T-helper 1 cell treated with Interleukin-12 subunit alpha and Interleukin-12 subunit beta and Interleukin-4 antibody, amounts not matched to agents 30 ng/mL and 1 ng/mL, for 36 hours (primary cell): Measurements from ENCODE around the gene METTL16. TPM values are rescaled to one million over a fixed set of nuclear protein-coding genes. Genes with fewer than 3 reads are reported as not detected.

ENCODE experiments used
- intact Hi-C: fragments of 100-400 bp; cut with micrococcal nuclease; formaldehyde crosslinking; loops from one replicate; pipeline ENCODE4 v1.15.1; 2024
- total RNA-seq: library from RNA; stranded (reverse); gene quantifications from 2 replicates; pipeline ENCODE4 v1.2.3, GENCODE V29; 2022

The METTL16 gene
- total RNA-seq, 1 donor from 2014 or later = 36.7 TPM

DNA sequence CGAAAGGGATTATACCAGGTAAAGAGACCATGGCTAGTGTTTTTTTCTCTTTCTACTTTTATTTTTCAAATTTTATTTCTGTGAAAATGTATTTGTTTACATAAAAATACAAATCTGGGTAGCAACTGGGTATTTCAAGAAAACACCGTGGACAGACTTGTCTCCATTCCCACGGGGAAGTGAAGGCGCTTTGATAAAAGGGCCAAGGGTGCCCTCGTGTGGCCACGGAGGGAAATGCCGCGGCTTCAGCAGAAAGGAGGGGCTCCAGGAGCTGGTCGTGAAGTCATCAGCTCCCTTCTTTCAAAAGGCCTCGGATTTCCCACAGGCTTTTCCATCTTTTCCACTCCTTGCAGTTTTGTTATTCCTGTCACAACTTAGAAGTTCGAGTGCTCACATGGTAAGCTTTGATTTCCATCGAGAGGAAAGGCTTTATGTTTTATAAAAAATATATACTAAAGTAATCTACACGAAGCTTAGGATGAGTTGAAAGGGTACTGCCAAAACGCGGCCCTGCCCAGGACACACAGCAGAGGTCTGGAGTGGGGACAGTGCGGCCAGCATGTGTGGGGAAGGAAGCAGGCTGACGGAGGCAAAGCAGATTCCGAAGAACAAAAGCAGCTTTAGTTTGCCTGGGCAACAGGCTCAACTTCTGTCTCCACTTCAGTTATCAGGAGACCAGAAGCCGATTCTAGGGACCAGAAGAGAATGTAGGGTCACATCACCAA is 95.5 kb downstream of the METTL16 start:
- intact Hi-C loops = loop anchor here (1.0 kb wide), 4 partner anchors 15 to 362 kb away; partner anchors contain the start of genes MNT and TSR1

GRCh38 chr17:2415081-2415480 is 96.6 kb downstream of the METTL16 start:
- intact Hi-C loops = no loop called here

DNA sequence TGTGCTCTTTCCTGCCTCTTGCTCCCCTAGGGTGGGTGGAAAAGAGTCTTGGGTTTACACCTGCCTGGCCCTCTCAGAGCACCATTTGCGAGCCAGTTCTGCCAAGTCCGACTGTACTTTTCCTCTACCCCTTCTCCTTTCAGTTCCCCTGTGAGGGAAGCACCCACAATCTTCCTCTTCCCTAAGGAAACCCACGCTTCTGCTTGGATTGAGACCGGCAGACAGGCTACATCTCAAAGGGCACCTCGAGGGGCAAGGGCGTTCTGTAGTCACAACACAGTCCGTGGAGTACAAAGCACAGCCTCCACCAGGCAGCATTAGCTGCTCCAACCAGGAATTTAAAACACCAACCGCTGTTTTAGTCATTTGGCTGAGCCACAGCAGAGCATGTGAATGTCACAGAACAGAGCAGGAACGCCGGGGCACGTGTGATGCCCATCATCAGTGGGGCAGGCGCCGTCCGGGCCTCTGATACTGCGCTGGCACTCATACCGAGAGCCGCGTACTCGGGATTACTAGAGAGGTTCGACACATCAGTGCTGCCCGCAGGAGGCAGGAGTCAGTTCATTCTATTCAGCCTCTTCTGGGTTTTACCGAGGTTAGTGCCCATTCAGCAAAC is 97.1 kb downstream of the METTL16 start:
- intact Hi-C loops = no loop called here

DNA sequence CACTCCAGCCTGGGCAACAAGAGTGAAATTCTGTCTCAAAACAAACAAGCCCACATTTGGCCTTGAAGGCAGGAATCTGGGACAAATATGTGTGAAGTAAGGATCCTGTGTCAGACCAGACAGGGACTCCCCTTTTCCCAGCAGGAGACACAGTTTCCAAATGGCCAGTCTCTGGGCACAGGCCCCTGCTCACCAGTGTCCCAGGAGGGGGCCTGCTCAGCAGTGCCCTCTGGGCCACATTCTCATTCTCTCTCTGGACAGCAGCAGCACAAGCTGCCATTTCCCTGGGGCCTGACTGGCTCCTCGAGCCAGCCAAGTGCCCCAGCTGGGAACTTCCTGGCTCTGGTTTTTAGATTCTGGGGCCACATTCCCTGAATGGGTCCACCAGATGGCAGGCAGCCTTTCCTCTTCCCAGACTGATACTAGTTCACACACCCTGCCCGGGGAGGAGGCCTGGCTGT is 99.1 kb downstream of the METTL16 start:
- intact Hi-C loops = no loop called here

- intact Hi-C loops = no loop called here
These were observed 100.7 kb downstream of the METTL16 start for GRCh38 chr17:2410951-2411350.

- intact Hi-C loops = loop anchor here (1.0 kb wide), 1 partner anchor 16 kb away; no protein-coding TSS in a partner anchor
These were observed 104.5 kb downstream of the METTL16 start for GRCh38 chr17:2406903-2407790.

- intact Hi-C loops = no loop called here
These were observed 105.3 kb downstream of the METTL16 start for GRCh38 chr17:2406271-2406902.

- intact Hi-C loops = no loop called here
These were observed 106.3 kb downstream of the METTL16 start for GRCh38 chr17:2405247-2405926.

DNA sequence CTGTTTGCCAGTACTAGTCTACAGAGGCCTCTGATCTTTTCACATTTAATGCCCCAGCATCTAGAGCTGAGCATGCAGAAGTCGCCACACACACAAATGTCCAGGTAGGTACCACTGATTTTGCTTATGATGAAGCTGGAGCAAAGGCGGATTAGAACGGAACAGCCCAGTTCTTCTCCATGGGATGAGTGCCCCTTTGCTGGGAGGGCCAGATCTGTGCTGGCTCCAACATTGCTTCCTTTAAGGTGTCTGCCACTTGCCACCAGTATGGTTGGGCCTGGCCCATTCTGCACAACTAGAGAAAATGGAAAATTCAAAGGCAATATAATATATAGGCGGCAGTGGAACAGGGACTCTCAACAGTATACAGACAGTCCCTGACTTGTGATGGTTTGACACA is 108.6 kb downstream of the METTL16 start:
- intact Hi-C loops = loop anchor here (5.0 kb wide), 2 partner anchors 531 to 756 kb away; partner anchors contain the start of genes RILP and SCARF1

- intact Hi-C loops = loop anchor here (5.0 kb wide), 2 partner anchors 530 to 755 kb away; partner anchors contain the start of genes RILP and SCARF1
These were observed 109.1 kb downstream of the METTL16 start for GRCh38 chr17:2402544-2402943.

GRCh38 chr17:2401426-2402221 is 110.1 kb downstream of the METTL16 start:
- intact Hi-C loops = loop anchor here (1.0 to 5.0 kb wide), 14 partner anchors 9 to 1741 kb away; partner anchors contain the start of genes CLUH, CYB5D2, DPH1 and METTL16

- intact Hi-C loops = loop anchor here (1.0 to 5.0 kb wide), 14 partner anchors 9 to 1742 kb away; partner anchors contain the start of genes CLUH, CYB5D2, DPH1 and METTL16
These were observed 110.7 kb downstream of the METTL16 start, which contains the start of gene MNT for GRCh38 chr17:2400877-2401425. Gene MNT (minus strand): TSS chr17:2401060. CDS start chr17:2400712, 348 bp downstream.

- intact Hi-C loops = loop anchor here (2.0 to 5.0 kb wide), 6 partner anchors 64 to 1742 kb away; partner anchors contain the start of genes CYB5D2, METTL16, OVCA2 and RILP
These were observed 111.2 kb downstream of the METTL16 start for GRCh38 chr17:2400474-2400866.

GRCh38 chr17:2399572-2400473 is 111.9 kb downstream of the METTL16 start:
- intact Hi-C loops = loop anchor here (1.0 to 10.0 kb wide), 10 partner anchors 18 to 1743 kb away; partner anchors contain the start of genes CYB5D2, METTL16, OVCA2 and PAFAH1B1

DNA sequence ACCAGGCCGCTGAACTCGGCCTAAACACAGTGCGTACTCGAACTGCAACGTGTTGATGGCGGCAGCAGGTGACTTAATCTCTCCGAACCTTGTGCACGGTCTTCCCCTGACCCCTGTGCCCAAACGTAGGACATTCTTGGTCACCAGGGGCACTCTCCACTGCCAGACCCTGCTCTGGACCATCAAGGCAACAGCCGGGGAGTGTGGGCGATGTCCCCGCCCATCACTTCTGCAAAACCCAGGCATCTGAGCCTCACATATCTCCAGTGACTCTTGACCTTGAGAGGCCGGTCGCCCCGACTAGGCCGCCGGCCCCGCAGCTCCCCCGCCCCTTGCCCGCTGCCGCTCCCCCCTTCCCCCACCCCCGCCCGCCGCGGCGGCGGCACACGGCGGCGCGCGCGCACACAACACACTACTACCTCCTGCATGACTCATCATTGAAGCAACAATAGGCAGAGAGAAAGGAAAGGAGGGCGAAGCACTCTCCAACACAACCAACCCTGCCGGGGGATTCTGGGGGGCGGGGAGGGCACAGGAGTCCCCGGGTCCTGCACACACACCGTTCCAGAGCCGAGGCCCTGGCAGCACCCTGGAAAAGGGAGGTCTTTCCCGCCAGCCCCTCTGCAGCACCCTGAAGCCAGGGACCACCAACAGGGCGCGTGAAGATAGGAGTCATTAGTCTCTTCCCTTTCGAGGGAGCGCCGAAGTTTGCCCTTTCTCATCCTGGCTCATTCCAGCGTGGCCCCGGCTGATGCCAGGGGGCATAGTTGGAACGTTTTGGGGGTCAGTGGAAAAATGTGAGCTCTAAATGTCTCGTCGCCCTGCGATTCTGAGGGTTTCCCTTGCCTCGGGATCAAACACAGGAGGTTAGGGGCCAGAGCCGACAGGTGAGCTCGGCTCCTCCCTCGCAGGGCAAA is 112.8 kb downstream of the METTL16 start:
- intact Hi-C loops = loop anchor here (1.0 to 10.0 kb wide), 4 partner anchors 17 to 1107 kb away; partner anchors contain the start of genes PAFAH1B1 and RAP1GAP2

- intact Hi-C loops = loop anchor here (5.0 to 10.0 kb wide), 2 partner anchors 397 to 1106 kb away; partner anchors contain the start of gene RAP1GAP2
These were observed 113.5 kb downstream of the METTL16 start for GRCh38 chr17:2398182-2398581.
